ENCODE results near the gene HLA-DQB1.

Gene HLA-DQB1

DNA sequence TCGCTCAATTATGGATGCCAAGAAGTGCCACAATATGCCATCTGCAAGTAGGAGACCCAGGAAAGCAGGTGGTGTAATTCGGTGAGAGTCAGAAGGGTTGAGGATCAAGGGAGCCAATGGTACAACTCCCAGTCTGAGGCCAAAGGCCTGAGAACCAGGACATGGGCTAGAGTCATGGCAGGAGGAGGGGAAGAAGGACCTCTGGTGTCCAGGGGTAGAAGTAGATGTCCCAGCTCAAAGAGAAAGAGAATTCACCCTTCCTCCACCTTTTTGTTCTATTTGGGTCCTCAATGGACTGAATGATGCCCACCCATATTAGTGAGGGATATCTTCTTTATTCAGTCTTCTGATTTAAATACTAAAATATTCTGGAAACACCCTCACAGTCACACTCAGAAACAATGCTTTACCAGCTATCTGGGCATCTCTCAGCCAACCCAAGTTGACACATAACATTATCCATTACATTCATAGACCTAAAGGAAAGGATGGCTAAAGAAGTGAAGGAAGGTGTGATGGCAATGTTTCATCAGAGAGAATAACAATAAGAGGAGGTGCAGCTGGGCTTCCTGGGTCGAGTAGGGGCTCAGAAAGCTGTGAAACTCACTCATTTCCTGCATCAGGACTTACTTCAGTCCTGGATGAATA is 50.4 kb downstream of the HLA-DQB1 start:
- in situ Hi-C loops (cut with HindIII; ENCODE audit: low sequenced_read_pairs): no loop called here
- no peak overlapping the region for H3K4me3 ChIP-seq (ENCODE audit: low read depth, low read length)
- DNase-seq (ENCODE audit: low read depth, low spot score): no peak
- TF ChIP-seq, protein P1, sequence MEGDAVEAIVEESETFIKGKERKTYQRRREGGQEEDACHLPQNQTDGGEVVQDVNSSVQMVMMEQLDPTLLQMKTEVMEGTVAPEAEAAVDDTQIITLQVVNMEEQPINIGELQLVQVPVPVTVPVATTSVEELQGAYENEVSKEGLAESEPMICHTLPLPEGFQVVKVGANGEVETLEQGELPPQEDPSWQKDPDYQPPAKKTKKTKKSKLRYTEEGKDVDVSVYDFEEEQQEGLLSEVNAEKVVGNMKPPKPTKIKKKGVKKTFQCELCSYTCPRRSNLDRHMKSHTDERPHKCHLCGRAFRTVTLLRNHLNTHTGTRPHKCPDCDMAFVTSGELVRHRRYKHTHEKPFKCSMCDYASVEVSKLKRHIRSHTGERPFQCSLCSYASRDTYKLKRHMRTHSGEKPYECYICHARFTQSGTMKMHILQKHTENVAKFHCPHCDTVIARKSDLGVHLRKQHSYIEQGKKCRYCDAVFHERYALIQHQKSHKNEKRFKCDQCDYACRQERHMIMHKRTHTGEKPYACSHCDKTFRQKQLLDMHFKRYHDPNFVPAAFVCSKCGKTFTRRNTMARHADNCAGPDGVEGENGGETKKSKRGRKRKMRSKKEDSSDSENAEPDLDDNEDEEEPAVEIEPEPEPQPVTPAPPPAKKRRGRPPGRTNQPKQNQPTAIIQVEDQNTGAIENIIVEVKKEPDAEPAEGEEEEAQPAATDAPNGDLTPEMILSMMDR (IDR thresholded peaks at IDR 0.05; ENCODE audit: low read depth, low read length): no peak

DNA sequence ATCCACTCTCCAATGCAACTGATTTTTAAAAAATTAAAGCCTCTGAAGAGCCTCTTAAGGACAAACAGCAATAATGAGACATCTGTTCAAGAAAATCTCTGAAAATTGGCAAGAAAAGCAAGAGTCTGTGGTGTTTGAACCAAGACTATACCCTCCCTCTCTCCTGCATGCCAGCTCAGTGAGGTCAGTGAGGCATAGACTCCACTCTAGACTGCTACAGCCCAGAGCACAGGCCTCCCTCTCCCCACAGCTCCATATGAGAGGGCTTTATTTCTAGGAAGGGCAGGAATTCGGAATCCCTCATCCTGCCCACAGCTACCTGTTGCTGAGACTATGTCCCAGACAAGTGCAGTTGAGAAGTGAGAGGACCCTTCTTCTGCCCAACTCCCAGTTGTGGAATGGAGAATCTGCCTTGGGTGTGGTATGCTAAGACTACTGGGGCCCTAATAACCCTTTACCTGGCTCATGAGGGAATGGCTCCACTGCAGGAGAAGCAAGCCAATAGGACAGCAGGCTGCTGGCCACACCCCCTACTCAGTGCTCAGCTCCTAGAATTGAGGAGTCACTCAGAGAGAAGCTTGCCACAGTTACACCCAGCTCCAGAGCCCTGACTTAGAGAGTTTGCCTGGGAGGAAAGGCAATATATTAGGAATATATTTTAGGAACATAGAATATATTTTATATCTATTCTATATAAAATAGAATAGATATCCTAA is 51.9 kb downstream of the HLA-DQB1 start:
- H3K4me3 ChIP-seq (ENCODE audit: low read depth, low read length): no peak overlapping the region
- TF ChIP-seq, protein P1 (IDR thresholded peaks at IDR 0.05; ENCODE audit: low read depth, low read length): no peak
- DNase-seq (ENCODE audit: low read depth, low spot score): no peak
- in situ Hi-C loops (cut with HindIII; ENCODE audit: low sequenced_read_pairs): no loop called here

DNA sequence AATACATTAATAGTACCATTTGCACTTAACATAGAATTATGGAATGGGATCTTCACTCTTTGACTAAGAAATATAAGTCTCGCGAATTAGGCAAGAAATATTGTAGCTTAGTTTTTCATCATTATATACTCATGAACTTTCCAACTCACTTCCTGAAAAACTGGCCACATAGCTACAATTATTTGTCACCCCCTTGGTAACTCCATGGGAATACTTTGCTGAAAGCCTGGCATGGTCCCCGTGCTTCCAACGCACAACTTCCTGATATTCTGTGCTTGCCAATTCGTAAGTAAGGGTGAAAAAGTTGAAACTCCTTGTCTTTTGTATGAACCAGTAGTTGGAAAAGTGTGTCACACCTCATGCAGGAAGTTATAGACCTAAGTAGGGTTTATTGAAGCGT is 53.0 kb downstream of the HLA-DQB1 start:
- no peak overlapping the region for H3K4me3 ChIP-seq (ENCODE audit: low read depth, low read length)
- in situ Hi-C loops (cut with HindIII; ENCODE audit: low sequenced_read_pairs): no loop called here
- TF ChIP-seq, protein P1 (IDR thresholded peaks at IDR 0.05; ENCODE audit: low read depth, low read length): no peak
- DNase-seq (ENCODE audit: low read depth, low spot score): no peak

DNA sequence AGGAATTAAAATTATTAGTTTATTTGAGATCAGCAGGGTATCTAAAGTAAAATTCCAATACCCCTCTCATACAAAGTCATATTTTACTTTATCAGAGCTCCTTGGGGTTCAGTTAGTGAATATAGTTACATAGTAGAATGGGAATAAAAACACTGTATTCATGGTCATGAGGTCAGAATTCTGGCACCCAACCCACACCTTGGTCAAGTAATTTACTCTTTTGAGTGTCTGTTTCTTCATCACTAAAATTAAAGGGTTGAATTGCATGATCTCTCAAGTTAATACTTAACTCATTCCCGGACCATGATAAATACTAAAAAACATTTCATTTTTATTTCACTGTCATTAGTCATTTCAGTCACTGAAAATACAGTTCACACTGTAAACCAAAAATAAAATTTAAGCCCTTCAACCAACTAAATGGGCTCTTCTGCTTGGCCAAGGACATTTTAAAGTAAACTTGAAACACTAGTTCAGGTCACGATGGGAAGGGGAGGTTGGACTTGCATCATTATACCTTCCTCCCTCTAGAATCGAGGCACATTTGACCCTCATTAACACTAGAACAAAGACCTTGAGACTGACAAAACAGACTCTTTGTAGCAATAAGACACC is 55.7 kb downstream of the HLA-DQB1 start:
- in situ Hi-C loops (cut with HindIII; ENCODE audit: low sequenced_read_pairs): no loop called here
- TF ChIP-seq, protein P1 (IDR thresholded peaks at IDR 0.05; ENCODE audit: low read depth, low read length): no peak
- no peak overlapping the region for H3K4me3 ChIP-seq (ENCODE audit: low read depth, low read length)
- DNase-seq (ENCODE audit: low read depth, low spot score): no peak

DNA sequence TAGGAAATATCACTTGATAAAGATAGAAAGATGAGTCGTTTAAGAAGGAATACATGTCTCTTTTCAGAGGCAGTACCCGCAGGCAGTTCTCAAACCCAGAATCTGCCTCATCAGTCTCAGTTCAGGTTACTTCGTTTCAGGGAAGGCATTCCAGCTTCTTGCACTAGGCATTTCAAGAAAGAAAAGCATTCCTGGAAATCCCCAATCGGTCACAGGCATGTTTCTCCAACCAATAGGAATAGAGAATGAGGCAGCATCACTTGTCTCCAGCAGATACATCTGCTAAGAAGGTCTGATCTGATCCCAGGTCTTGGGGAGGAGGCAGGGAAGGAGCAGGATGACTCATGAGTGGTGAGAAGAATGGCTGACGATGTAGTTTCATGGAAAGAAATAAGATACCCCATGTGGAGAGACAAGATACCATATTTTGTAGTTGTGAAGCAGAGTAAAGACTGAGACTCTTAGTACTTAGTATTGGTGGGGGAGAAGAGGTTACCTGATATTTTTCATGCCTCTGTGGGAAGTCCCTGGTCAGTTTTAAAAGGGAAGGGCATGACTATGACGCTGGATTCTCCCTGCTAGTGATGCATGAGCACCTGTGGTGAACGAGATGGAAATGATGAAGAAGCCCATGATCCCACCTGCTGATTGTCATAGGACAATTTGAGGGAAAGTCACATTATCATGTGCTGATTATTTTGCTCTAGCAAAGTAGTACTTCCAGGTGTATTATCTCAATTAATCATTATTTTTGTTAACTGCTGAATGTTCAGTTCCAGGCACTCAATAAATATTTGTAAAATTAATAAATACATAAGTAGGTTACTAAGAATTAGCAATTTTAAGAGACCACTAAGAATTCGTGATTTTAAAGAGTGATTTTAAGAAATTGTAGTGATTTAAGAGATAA is 56.5 kb downstream of the HLA-DQB1 start:
- peak; percentile 86 for DNase-seq (ENCODE audit: low read depth, low spot score)
- no peak overlapping the region for H3K4me3 ChIP-seq (ENCODE audit: low read depth, low read length)
- in situ Hi-C loops (cut with HindIII; ENCODE audit: low sequenced_read_pairs): no loop called here
- TF ChIP-seq, protein P1 (IDR thresholded peaks at IDR 0.05; ENCODE audit: low read depth, low read length): no peak
